H1 (cell line): ENCODE data around the gene PRSS36. TPM values are rescaled to one million over a fixed set of nuclear protein-coding genes. Genes with fewer than 3 reads are reported as not detected.

Experiments
- CTCF ChIA-PET: fragments of 300-600 bp; sonication (Branson Sonifier 250); formaldehyde crosslinking; loops from one replicate; lab custom pipeline; 2021; ENCODE audit not compliant: partially characterized antibody; lab: Charles Lee
- POLR2A ChIA-PET: fragments of 300-600 bp; sonication (Branson Sonifier 250); formaldehyde crosslinking; loops from one replicate; lab custom pipeline; 2021; ENCODE audit warnings: inconsistent platforms; ENCODE audit not compliant: partially characterized antibody; lab: Charles Lee
- DNase-seq, 2 experiments: peaks; one replicate each; pipeline versions ENCODE4 v3.0.0 to v3.0.0-alpha.2; 2010 to 2022; ENCODE audit warnings: low spot score in 2 of 2, low read depth in 1 of 2, mixed read lengths in 1 of 2
- FAIRE-seq: peaks from 2 replicates; lab custom pipeline; 2011; peaks lifted over from hg19 to GRCh38; lab: Jason Lieb, UNC
- H2AFZ ChIP-seq: 2 replicates; pipeline ENCODE4 v1.8.1; 2012; ENCODE audit warnings: low read length, inconsistent platforms
- H2AK5ac ChIP-seq: 2 replicates; pipeline ENCODE4 v1.6.1; 2013; ENCODE audit warnings: low read depth, low read length
- H2BK120ac ChIP-seq: replicated peaks from 2 replicates; pipeline ENCODE3; 2013; ENCODE audit warnings: low read depth, low read length, inconsistent platforms
- H2BK12ac ChIP-seq: 2 replicates; pipeline ENCODE4 v1.6.1; 2013; ENCODE audit warnings: low read depth, low read length
- H2BK15ac ChIP-seq: 2 replicates; pipeline ENCODE4 v1.6.1; 2013; ENCODE audit warnings: low read length
- H2BK20ac ChIP-seq: 2 replicates; pipeline ENCODE4 v1.6.1; 2013; ENCODE audit warnings: low read length
- H2BK5ac ChIP-seq: 2 replicates; pipeline ENCODE4 v1.6.1; 2013; ENCODE audit warnings: low read depth, low read length
- H3K14ac ChIP-seq: 2 replicates; pipeline ENCODE4 v1.6.1; 2013; ENCODE audit warnings: inconsistent platforms; ENCODE audit not compliant: insufficient read length
- H3K18ac ChIP-seq: 2 replicates; pipeline ENCODE4 v1.6.1; 2013; ENCODE audit warnings: low read length; ENCODE audit errors: extremely low read depth
- H3K23ac ChIP-seq: 2 replicates; pipeline ENCODE4 v1.6.1; 2013; ENCODE audit warnings: inconsistent platforms; ENCODE audit not compliant: insufficient read length
- H3K23me2 ChIP-seq: 2 replicates; pipeline ENCODE4 v1.6.1; 2013; ENCODE audit warnings: low read depth, low read length
- H3K27ac ChIP-seq: 2 replicates; pipeline ENCODE4 v1.6.1; 2011; ENCODE audit warnings: low read depth, low read length, inconsistent platforms
- H3K27me3 ChIP-seq, 4 experiments: replicated peaks in 1 of 4; 1 replicate in 1 of 4; 2 replicates in 3 of 4; pipeline versions ENCODE4 v1.6.1 to v1.8.1; 2011 to 2013; ENCODE audit warnings: low read length in 3 of 4, mild to moderate bottlenecking in 3 of 4, inconsistent platforms in 2 of 4, mixed read lengths in 2 of 4, moderate library complexity in 1 of 4; ENCODE audit not compliant: control insufficient read depth in 3 of 4, insufficient read depth in 3 of 4; ENCODE audit errors: extremely low read depth in 1 of 4
- H3K36me3 ChIP-seq, 4 experiments: 2 replicates each; pipeline versions ENCODE4 v1.6.1 to v1.8.1; 2011 to 2013; ENCODE audit warnings: mild to moderate bottlenecking in 4 of 4, low read length in 3 of 4, moderate library complexity in 2 of 4, control low read depth in 1 of 4, inconsistent platforms in 1 of 4; ENCODE audit not compliant: insufficient read depth in 4 of 4, control insufficient read depth in 2 of 4
- H3K4ac ChIP-seq: replicated peaks from 2 replicates; pipeline ENCODE3; 2013; ENCODE audit warnings: low read length, low read depth, mixed read lengths, inconsistent platforms; ENCODE audit not compliant: insufficient read length
- H3K4me1 ChIP-seq, 4 experiments: replicated peaks in 1 of 4; 1 replicate in 1 of 4; 2 replicates in 3 of 4; pipeline versions ENCODE4 v1.6.1 to v1.8.1; 2011 to 2013; ENCODE audit warnings: low read length in 3 of 4, inconsistent platforms in 2 of 4, mixed read lengths in 1 of 4; ENCODE audit not compliant: insufficient read depth in 4 of 4, control insufficient read depth in 3 of 4
- H3K4me2 ChIP-seq, 2 experiments: 2 replicates each; pipeline versions ENCODE4 v1.6.1 to v1.8.1; 2011 to 2013; ENCODE audit warnings: low read depth in 2 of 2, low read length in 2 of 2, control low read depth in 1 of 2, inconsistent platforms in 1 of 2, mild to moderate bottlenecking in 1 of 2; ENCODE audit not compliant: insufficient read depth in 1 of 2
- H3K4me3 ChIP-seq, 4 experiments: fragments of 200-600, 300-600 bp in 1 of 4; sonication (generic), shearing (Covaris generic), sonication (Bioruptor Twin) in 1 of 4; 2 replicates each; pipeline versions ENCODE4 v1.5.1 to v1.8.1; 2011 to 2016; ENCODE audit warnings: low read length in 4 of 4, low read depth in 3 of 4, control low read depth in 2 of 4, inconsistent platforms in 2 of 4, mild to moderate bottlenecking in 2 of 4, mixed read lengths in 1 of 4, moderate library complexity in 1 of 4; ENCODE audit not compliant: insufficient read depth in 2 of 4; ENCODE audit errors: extremely low read depth in 1 of 4
- H3K56ac ChIP-seq: replicated peaks from 2 replicates; pipeline ENCODE3; 2013; ENCODE audit warnings: low read depth, mild to moderate bottlenecking, mixed read lengths, low read length, inconsistent platforms; ENCODE audit not compliant: insufficient read length
- H3K79me1 ChIP-seq: 2 replicates; pipeline ENCODE4 v1.6.1; 2013; ENCODE audit warnings: low read depth, low read length, control low read depth
- H3K79me2 ChIP-seq, 2 experiments: 2 replicates each; pipeline versions ENCODE4 v1.6.1 to v1.8.1; 2012 to 2013; ENCODE audit warnings: low read length in 2 of 2, mild to moderate bottlenecking in 2 of 2, inconsistent platforms in 1 of 2; ENCODE audit not compliant: insufficient read depth in 2 of 2, control insufficient read depth in 1 of 2
- H3K9ac ChIP-seq, 4 experiments: replicated peaks in 1 of 4; 1 replicate in 1 of 4; 2 replicates in 3 of 4; pipeline versions ENCODE4 v1.6.1 to v1.8.1; 2011 to 2013; ENCODE audit warnings: low read depth in 3 of 4, low read length in 3 of 4, control low read depth in 2 of 4, mild to moderate bottlenecking in 2 of 4, moderate library complexity in 2 of 4, inconsistent platforms in 1 of 4; ENCODE audit errors: extremely low read depth in 1 of 4
- H3K9me3 ChIP-seq, 2 experiments: 2 replicates each; pipeline versions ENCODE4 v1.6.1 to v1.8.1; 2012 to 2013; ENCODE audit warnings: mild to moderate bottlenecking in 2 of 2, moderate library complexity in 2 of 2, control low read depth in 1 of 2, inconsistent platforms in 1 of 2, low read depth in 1 of 2, low read length in 1 of 2, mixed read lengths in 1 of 2; ENCODE audit not compliant: insufficient read depth in 2 of 2
- H4K20me1 ChIP-seq, 2 experiments: replicated peaks in 1 of 2; 2 replicates each; pipeline versions ENCODE3 to v1.8.1; 2011 to 2013; ENCODE audit warnings: inconsistent platforms in 2 of 2, low read length in 2 of 2, mild to moderate bottlenecking in 1 of 2; ENCODE audit not compliant: insufficient read depth in 2 of 2, control insufficient read depth in 1 of 2
- H4K5ac ChIP-seq: 2 replicates; pipeline ENCODE4 v1.6.1; 2013; ENCODE audit warnings: low read length, low read depth, mixed read lengths, inconsistent platforms; ENCODE audit not compliant: insufficient read length
- H4K8ac ChIP-seq: 2 replicates; pipeline ENCODE4 v1.8.0; 2013; ENCODE audit warnings: mild to moderate bottlenecking, moderate library complexity, low read length, inconsistent platforms; ENCODE audit not compliant: insufficient read depth; ENCODE audit errors: extremely low read depth
- H4K91ac ChIP-seq: replicated peaks from 2 replicates; pipeline ENCODE3; 2013; ENCODE audit warnings: low read length, mixed read lengths, inconsistent platforms; ENCODE audit not compliant: insufficient read length
- POLR2A ChIP-seq, 2 experiments: IDR thresholded peaks; 1 replicate in 1 of 2; 2 replicates in 1 of 2; pipeline ENCODE4 v1.6.1; 2011; ENCODE audit warnings: low read depth in 2 of 2, low read length in 2 of 2, mild to moderate bottlenecking in 2 of 2; ENCODE audit errors: control extremely low read depth in 1 of 2
- POLR2AphosphoS5 ChIP-seq: IDR thresholded peaks from 2 replicates; pipeline ENCODE4 v1.6.1; 2011; ENCODE audit warnings: low read depth, low read length
- WGBS, 2 experiments: shearing (Covaris generic) in 1 of 2; methylation state at CpG; one replicate each; pipeline versions ENCODE4 v1.1.6 to v1.1.7; 2013 to 2015; ENCODE audit warnings: low lambda C conversion rate in 2 of 2, mixed read lengths in 2 of 2, inconsistent platforms in 1 of 2, low coverage in 1 of 2, missing lambda C conversion rate in 1 of 2; ENCODE audit not compliant: insufficient replicate concordance in 2 of 2, insufficient coverage in 1 of 2, insufficient read length in 1 of 2; ENCODE audit errors: extremely low coverage in 1 of 2, missing lambda C conversion rate in 1 of 2; 5-methylcytosine and 5-hydroxymethylcytosine counted together
- polyA plus RNA-seq, 7 experiments: library from polyadenylated mRNA; depleted of rRNA in 3 of 7; stranded (reverse) in 5 of 7; unstranded in 2 of 7; fragments of >200 nt in 5 of 7; fragments of 200-250 nt in 2 of 7; gene quantifications; 1 replicate in 5 of 7; 2 replicates in 1 of 7; 4 replicates in 1 of 7; pipeline versions ENCODE4 v1.2.1 to v1.2.3, GENCODE V29; 2011 to 2013; ENCODE audit warnings: missing spikeins in 2 of 7, mixed read lengths in 2 of 7
- total RNA-seq: library from RNA; stranded (reverse); fragmentation: NEBNext Ultra II Directional; extraction: Animal tissue kit (Norgen Biotek cat#: 25700); gene quantifications from 2 replicates; pipeline ENCODE4 v1.2.1, GENCODE V29; 2021
- TF ChIP-seq, protein P1 (sequence below): IDR thresholded peaks from 2 replicates; pipeline ENCODE4 v1.6.1; 2012; ENCODE audit warnings: inconsistent platforms

PRSS36 gene
- total and polyA plus RNA-seq, 2 of the 8 experiments (the other 6 are each of a cell fraction or from before 2014, with no cell fraction given): 1.3 to 1.9 TPM

DNA sequence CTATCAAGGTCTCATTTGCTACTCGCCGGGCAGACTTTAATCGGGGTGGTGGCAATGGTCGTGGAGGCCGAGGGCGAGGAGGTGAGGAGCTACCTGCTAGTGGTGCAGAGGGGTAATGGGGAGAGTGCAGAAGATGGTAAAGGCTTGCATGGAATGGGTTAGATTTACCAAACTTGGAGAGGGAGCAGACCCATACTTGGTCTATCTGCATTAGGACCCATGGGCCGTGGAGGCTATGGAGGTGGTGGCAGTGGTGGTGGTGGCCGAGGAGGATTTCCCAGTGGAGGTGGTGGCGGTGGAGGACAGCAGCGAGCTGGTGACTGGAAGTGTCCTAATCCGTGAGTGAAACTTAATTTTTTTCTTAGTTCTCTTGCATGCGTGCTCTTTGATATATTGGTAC lies 40.2 kb upstream of the PRSS36 start:
- no peak overlapping the region for H3K18ac ChIP-seq
- no peaks in the 10 kb centered on the region for H3K23me2 ChIP-seq
- H4K91ac ChIP-seq: no peak overlapping the region
- H3K4me2 ChIP-seq: no peak overlapping the region
- H3K27ac ChIP-seq: no peak overlapping the region
- H2BK15ac ChIP-seq: no peak overlapping the region
- no peak overlapping the region for H3K4me3 ChIP-seq
- peaks cover 7% of the 10 kb centered on the region for H3K79me1 ChIP-seq
- no peaks in the 10 kb centered on the region for H3K27me3 ChIP-seq
- CTCF ChIA-PET: interaction anchor here (0.9 to 1.2 kb wide), 4 partner anchors 11 to 191 kb away, joined by 3 read pairs; no protein-coding TSS in a partner anchor
- H2BK12ac ChIP-seq: no peak overlapping the region
- H3K4ac ChIP-seq: no peak overlapping the region
- H3K4me1 ChIP-seq: no peaks in the 10 kb centered on the region
- H2AFZ ChIP-seq: no peak overlapping the region
- no peak overlapping the region for H3K14ac ChIP-seq
- H3K9me3 ChIP-seq: no peaks in the 10 kb centered on the region
- TF ChIP-seq POLR2A (IDR thresholded peaks at IDR 0.05; ENCODE audit: control extremely low read depth in 1 of 2, low read depth in 2 of 2, low read length in 2 of 2): peak in 1 of 2 experiments; percentile 25; a peak in 2 of 3 replicates
- TF ChIP-seq, protein P1, sequence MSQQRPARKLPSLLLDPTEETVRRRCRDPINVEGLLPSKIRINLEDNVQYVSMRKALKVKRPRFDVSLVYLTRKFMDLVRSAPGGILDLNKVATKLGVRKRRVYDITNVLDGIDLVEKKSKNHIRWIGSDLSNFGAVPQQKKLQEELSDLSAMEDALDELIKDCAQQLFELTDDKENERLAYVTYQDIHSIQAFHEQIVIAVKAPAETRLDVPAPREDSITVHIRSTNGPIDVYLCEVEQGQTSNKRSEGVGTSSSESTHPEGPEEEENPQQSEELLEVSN: no peak
- TF ChIP-seq POLR2AphosphoS5: peak; percentile 88
- H4K20me1 ChIP-seq: peaks cover 18 to 50% of the 10 kb centered on the region in 2 experiments
- FAIRE-seq: no peak
- WGBS, 2 experiments: 91% methylated on average over 12 of the region's 12 CpGs; no CpG with 5 or more reads in 1 of the 2 experiments
- H3K56ac ChIP-seq: no peak overlapping the region
- no peak overlapping the region for H3K9ac ChIP-seq
- H3K23ac ChIP-seq: no peak overlapping the region
- no peak overlapping the region for H2AK5ac ChIP-seq
- no peak for DNase-seq
- H4K5ac ChIP-seq: no peak overlapping the region
- no peak overlapping the region for H2BK5ac ChIP-seq
- no peak overlapping the region for H4K8ac ChIP-seq
- H3K79me2 ChIP-seq: peaks cover under 1 to 57% of the 10 kb centered on the region in 2 experiments
- H2BK20ac ChIP-seq: no peak overlapping the region
- POLR2A ChIA-PET: interaction anchor here (0.6 to 17.4 kb wide), 12 partner anchors 5 to 229 kb away, joined by 3 to 430 read pairs (median 4); partner anchors contain the start of genes FUS, PYCARD, PYDC1 and TRIM72
- no peak overlapping the region for H2BK120ac ChIP-seq
- H3K36me3 ChIP-seq: peaks cover 82 to 100% (median 98%) of the 10 kb centered on the region in 4 experiments
